ENCODE measurements around the gene MAN1B1.

The MAN1B1 gene

DNA sequence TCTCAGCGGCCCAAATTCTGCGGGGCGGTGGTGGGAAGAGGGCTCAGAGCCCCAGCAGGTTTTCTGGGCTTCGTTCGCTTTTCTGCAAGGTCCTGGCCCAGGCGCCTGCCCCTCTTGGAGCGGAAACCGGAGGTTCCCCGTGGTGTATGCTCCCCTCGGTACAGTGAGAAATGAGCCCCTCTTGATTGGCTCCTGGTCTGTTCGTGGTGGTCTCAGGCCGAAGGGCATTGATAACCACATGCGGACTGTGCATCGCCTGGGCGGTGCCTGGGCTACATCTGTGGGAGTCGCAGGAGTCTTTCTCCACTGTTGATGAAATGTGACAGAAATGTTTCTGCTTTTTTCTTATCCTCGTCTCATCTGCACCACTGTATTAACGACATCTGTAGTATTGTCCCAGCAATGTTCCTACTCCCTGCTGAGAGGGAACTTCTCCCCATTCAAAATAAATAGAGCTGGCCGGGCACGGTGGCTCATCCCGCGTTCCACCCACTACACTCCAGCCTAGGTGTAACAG is 682 bp downstream of the MAN1B1 start:
- DNase-seq (no peak), ATAC-seq (peak; percentile 3)
- no peaks in the 10 kb centered on the region for H3K9me3 Mint-ChIP-seq
- peak overlapping the region; percentile 87 to 88 for H3K4me3 Mint-ChIP-seq
- H3K27me3 Mint-ChIP-seq, result no peaks in the 10 kb centered on the region
- peaks cover 62% of the 10 kb centered on the region for H3K4me1 Mint-ChIP-seq
- peak overlapping the region; percentile 86 to 92 for H3K27ac Mint-ChIP-seq

DNA sequence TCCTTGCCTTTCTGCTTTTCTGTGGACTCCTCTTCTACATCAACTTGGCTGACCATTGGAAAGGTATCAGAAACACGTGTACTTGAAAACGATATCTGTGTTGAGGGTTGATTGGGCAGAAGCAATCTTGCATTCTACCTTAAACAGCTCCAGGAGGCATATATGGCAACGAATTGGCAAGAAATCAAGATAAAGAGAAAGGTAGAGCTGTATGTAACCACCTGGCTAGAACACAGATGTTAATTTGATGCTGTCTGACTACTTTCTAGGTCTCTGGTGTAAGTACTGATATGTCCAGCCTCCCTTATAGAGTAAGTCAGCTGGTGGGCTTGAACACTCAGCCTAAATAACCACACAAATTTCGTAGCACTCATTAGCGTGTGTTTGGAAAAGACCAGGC is 1.3 kb downstream of the MAN1B1 start:
- Mint-ChIP-seq H3K9me3 (no peaks in the 10 kb centered on the region), H3K27me3 (no peaks in the 10 kb centered on the region), H3K27ac (peak overlapping the region; percentile 86 to 92), H3K4me3 (peak overlapping the region; percentile 87 to 88), H3K4me1 (peaks cover 62% of the 10 kb centered on the region)
- DNase-seq (no peak), ATAC-seq (no peak)

DNA sequence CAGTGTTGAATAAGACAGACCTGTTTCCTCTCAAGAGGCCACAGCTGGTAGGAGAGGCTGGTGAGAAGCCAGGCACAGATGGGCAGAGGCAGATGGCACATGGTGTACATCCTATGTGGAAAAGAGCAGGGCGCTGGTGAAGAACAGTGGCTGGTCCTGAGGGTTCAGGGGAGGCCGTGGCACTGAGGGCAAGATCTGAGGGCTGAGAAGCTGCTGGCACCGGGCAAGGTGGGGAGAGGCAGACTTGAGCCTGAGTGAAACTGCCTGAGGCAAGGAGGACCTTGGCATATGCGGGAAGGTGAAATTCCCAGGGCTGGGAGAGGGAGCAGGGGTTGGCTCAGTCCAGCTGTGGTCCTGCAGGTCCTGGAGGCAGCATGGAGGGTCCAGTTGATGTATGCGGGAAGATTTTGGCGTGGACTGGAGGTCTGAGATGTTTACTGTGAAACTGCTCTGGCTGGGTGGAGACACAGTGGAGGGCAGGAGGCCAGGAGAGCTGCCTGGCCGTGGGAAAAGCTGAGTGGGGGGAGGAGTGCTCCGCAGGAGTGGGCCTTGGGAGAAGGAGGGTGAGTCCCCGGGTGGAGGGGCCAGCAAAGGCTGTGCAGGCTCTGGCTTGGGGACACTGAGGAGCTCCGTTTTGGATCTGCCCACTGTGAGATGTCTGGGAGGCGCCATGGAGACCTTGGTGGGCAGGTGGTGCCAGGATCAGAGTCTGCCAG is 2.6 kb downstream of the MAN1B1 start:
- no peaks in the 10 kb centered on the region for H3K27me3 Mint-ChIP-seq
- no peak overlapping the region for H3K4me3 Mint-ChIP-seq
- peak overlapping the region; percentile 31 to 50 for H3K27ac Mint-ChIP-seq
- ATAC-seq (no peak), DNase-seq (no peak)
- no peaks in the 10 kb centered on the region for H3K9me3 Mint-ChIP-seq
- H3K4me1 Mint-ChIP-seq, result peaks cover 56% of the 10 kb centered on the region

DNA sequence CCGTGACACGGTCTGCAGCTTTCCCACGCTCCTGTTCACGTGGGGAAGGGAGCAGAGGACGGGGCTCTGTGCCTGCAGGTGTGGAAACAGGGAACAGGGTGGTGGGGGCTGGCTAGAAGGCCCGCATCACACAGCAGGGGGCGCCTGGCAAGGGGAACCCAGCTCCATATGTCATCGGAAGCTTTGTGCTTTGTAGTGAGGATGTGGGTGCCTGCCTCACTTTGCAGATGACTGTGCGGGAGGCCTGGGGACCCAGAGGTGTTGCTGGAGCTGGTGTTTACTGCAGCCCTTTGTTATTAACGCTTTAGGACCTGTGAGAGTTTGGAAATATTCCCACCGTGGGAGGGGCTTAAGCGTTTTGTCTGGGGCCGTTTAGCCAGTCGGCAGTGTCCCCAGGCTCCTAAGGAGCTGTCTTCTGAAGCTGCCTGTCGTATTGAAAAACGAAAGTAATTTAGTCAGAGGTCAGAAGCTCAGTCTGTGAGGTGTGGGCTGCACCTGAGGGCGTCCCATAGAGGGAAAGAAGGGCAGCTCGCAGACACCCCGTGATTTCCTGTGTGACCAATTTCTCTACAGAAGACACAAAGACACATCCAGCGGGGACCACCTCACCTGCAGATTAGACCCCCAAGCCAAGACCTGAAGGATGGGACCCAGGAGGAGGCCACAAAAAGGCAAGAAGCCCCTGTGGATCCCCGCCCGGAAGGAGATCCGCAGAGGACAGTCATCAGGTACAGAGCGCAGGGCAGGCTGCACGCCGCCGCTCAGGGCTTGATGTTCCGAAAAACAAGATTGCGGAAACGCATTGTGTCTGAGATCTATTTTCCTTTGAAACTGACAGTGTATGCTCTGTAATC is 9.1 kb downstream of the MAN1B1 start:
- Mint-ChIP-seq H3K4me3 (peak overlapping the region; percentile 80 to 86), H3K9me3 (no peaks in the 10 kb centered on the region), H3K27ac (peak overlapping the region; percentile 89 to 96), H3K4me1 (peaks cover 37% of the 10 kb centered on the region), H3K27me3 (no peaks in the 10 kb centered on the region)
- DNase-seq (peak; percentile 82 to 91), ATAC-seq (peak; percentile 99)

DNA sequence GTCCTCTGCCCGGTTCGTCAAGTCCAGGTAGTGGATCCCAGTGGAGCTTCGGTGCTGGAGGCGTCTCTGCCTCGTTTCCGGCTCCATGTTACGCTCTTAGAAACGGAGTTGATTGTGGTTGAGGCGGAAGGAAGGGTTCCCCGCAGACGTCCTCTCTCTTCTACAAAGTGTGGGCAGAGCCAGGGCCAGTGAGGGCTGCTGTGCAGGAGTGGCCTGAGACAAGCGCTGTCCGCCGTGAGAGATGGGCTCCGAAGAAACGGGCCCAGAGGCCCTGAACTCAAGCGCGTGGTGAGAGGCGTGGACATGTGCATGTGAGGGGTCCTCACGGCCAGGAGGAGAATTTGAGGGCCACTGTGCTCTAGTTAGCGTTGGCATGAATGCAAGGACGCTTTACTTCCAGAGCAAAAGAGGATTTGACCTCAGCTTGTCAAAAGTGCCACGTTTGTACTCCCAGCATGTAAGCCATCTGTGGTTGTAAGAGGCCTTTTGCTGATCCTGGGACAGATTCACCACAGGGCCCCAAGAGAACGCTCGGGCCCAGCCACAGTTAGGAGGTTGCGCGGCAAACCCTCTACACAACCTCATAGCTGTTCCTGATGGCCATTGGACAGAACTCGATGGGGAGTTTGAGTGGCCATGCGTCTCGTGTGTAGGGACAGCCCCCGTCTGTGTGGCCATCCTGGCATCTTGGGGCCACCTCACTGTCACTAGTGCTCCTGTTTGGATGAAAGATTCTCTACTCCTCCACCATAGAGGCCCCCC is 10.2 kb downstream of the MAN1B1 start:
- Mint-ChIP-seq H3K27ac (peak overlapping the region in 1 of 2 donors; percentile 38), H3K4me1 (peaks cover 37% of the 10 kb centered on the region)

DNA sequence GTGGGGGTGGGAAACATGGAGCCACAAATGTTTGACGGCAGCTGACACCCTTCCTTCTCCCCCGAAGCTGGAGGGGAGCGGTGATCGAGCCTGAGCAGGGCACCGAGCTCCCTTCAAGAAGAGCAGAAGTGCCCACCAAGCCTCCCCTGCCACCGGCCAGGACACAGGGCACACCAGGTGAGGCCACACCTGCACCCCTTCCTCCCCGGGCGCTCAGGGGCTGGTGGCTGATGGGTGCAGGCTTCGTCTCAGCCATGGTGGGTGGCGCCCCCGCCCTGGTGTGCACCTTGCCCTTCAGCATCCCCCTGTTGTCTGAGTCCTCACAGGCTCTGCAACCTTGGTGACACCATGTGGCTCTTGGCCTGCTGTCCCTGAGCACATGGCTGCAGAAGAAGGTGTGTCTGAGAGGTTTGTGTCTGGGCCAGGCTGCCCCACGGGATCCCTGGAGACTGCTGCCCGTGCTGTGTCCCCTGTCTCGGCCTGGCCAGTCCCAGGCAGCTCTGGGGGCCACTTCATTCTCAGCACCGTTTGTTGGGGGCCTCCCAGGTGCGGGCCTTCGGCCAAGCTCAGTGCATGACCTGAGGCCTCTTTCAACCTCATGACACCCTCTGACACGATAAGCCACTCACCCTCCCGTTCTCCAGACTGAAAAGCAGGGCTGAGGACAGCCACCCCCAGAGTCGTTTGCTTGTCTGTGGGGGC is 11.1 kb downstream of the MAN1B1 start:
- Mint-ChIP-seq H3K27me3 (no peaks in the 10 kb centered on the region), H3K9me3 (no peaks in the 10 kb centered on the region), H3K27ac (no peak overlapping the region), H3K4me3 (no peak overlapping the region), H3K4me1 (peaks cover 31% of the 10 kb centered on the region)
- DNase-seq, result no peak
- no peak for ATAC-seq

More for the DNA sequence above, 10.2 kb downstream of the MAN1B1 start:
- DNase-seq (no peak), ATAC-seq (no peak)
- no peaks in the 10 kb centered on the region for H3K27me3 Mint-ChIP-seq
- H3K9me3 Mint-ChIP-seq, result no peaks in the 10 kb centered on the region
- H3K4me3 Mint-ChIP-seq, result peak overlapping the region; percentile 80 to 86

DNA sequence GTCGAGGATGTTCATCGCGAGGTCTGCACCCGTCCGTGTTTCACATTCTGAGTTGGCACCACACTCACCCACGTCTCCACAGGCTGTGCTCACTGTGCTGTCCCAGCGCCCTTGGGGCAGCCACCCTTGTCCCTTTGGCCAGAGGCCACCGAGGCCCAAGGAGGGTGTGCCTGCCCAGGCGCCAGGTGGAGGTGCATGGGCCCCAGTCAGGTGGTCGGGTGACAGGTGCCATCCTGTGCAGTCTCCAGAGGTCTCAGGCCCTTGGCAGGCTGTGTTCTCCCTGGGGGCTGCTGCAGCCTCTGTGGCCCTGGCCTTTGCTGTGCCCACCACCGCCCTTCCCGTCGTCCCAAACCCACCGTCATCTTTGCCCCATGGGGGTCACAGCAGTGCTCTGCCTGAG is 12.4 kb downstream of the MAN1B1 start:
- Mint-ChIP-seq H3K27me3 (no peaks in the 10 kb centered on the region), H3K9me3 (no peaks in the 10 kb centered on the region), H3K27ac (no peak overlapping the region), H3K4me3 (no peak overlapping the region), H3K4me1 (peaks cover 25% of the 10 kb centered on the region)
- ATAC-seq, result no peak
- DNase-seq, result no peak

DNA sequence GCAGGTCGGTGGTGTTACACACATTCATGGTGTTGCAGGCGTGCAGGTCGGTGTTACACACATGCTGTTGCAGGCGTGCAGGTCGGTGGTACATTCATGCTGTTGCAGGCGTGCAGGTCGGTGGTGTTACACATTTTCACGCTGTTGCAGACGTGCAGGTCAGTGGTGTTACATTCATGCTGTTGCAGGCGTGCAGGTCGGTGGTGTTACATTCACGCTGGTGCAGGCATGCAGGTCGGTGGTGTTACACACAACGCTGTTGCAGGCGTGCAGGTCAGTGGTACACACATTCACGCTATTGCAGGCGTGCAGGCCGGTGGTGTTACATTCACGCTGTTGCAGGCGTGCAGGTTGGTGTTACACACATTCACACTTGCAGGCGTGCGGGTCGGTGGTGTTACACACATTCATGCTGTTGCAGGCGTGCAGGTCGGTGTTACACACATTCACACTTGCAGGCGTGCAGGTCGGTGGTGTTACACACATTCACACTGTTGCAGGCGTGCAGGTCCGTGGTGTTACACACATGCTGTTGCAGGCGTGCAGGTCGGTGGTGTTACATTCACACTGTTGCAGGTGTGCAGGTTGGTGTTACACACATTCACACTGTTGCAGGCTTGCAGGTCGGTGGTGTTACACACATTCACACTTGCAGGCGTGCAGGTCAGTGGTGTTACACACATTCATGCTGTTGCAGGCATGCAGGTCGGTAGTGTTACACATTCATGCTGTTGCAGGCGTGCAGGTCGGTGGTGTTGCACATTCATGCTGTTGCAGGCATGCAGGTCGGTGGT is 16.6 kb downstream of the MAN1B1 start:
- no peak overlapping the region for H3K27ac Mint-ChIP-seq
- DNase-seq (no peak), ATAC-seq (no peak)
- H3K9me3 Mint-ChIP-seq, result no peaks in the 10 kb centered on the region
- no peaks in the 10 kb centered on the region for H3K4me1 Mint-ChIP-seq
- no peak overlapping the region for H3K4me3 Mint-ChIP-seq
- no peaks in the 10 kb centered on the region for H3K27me3 Mint-ChIP-seq

DNA sequence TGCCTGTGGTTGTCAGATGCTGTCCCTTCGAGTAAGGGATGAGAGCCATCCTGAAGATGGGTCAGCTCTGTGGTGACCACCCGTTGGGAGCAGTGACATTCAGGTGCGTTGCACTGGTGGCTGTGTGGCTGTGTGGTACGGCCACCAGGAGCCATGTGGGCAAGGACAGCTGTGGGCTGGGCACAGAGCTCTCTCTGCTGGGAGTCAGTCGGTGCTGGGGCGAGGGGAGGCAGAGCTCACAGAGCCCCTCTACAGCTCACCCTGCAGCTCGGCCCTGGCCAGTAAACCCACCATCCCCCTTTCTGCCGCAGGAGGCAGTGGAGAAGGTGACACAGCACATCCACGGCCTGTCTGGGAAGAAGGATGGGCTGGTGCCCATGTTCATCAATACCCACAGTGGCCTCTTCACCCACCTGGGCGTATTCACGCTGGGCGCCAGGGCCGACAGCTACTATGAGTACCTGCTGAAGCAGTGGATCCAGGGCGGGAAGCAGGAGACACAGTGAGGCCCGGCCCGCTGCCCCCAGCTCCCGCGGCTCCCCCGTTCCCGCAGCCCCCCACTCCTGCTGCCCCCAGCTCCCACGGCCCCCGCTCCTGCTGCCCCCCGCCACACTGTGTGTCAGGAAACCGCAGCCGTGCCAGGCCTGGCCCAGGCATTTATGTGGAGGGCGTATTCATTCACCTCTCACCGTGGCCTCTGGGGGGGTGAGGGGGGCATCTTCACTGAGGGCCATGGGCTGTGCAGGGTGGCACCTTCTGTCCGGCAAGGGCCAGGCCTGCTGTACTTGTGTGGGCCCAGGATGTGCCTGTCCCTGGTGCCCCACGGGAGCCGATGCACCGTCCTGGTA is 19.3 kb downstream of the MAN1B1 start:
- Mint-ChIP-seq H3K27ac (no peak overlapping the region), H3K4me1 (peaks cover 5% of the 10 kb centered on the region), H3K27me3 (no peaks in the 10 kb centered on the region), H3K9me3 (no peaks in the 10 kb centered on the region), H3K4me3 (no peak overlapping the region)
- DNase-seq (no peak), ATAC-seq (no peak)

DNA sequence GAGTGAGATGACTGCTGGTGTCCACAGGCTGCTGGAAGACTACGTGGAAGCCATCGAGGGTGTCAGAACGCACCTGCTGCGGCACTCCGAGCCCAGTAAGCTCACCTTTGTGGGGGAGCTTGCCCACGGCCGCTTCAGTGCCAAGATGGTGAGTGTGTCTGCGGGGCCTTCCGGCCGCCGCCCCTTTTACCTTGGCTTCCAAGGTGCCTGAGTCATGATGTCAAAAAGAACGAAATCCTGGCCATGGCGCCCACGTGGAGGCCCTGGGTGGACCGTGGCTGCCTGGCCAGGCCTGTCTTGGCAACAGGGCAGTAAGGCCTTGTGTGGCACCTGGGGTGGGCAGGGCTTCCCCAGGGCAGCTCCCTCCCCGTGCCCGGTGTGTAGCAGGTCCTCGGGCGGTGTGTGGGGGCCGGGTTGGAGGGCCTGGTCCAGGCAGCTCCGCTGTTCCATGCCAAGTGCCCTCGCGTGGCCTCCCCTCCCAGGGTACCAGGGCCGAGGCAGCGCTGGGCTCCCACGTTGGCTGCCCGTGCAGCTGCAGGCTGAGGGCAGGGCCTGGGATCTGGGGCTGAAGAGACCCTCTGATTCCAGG is 20.0 kb downstream of the MAN1B1 start:
- Mint-ChIP-seq H3K27me3 (no peaks in the 10 kb centered on the region), H3K27ac (no peak overlapping the region), H3K9me3 (no peaks in the 10 kb centered on the region), H3K4me3 (no peak overlapping the region), H3K4me1 (peaks cover 7% of the 10 kb centered on the region)
- DNase-seq (no peak), ATAC-seq (no peak)

DNA sequence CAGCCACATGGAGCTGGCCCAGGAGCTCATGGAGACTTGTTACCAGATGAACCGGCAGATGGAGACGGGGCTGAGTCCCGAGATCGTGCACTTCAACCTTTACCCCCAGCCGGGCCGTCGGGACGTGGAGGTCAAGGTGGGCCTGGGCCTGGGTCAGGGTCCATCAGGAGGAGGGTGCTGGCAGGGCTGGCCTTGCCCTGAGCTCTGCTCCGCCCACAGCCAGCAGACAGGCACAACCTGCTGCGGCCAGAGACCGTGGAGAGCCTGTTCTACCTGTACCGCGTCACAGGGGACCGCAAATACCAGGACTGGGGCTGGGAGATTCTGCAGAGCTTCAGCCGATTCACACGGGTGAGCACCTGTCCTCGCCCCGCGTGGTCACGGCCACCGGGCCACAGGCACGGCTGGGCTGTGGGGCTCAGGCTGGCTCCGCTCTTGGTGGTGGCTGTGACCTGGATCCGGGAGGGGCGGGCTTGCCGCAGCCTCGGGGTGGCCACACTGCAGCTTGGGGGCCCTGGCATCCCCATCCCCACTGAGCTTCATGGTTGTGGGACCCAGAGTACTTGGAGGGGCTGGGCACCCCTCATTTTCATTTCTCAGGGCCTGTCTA is 20.6 kb downstream of the MAN1B1 start:
- no peak overlapping the region for H3K4me3 Mint-ChIP-seq
- ATAC-seq (peak; percentile 7), DNase-seq (no peak)
- H3K27me3 Mint-ChIP-seq, result no peaks in the 10 kb centered on the region
- no peaks in the 10 kb centered on the region for H3K9me3 Mint-ChIP-seq
- H3K4me1 Mint-ChIP-seq, result peaks cover 7% of the 10 kb centered on the region
- no peak overlapping the region for H3K27ac Mint-ChIP-seq

DNA sequence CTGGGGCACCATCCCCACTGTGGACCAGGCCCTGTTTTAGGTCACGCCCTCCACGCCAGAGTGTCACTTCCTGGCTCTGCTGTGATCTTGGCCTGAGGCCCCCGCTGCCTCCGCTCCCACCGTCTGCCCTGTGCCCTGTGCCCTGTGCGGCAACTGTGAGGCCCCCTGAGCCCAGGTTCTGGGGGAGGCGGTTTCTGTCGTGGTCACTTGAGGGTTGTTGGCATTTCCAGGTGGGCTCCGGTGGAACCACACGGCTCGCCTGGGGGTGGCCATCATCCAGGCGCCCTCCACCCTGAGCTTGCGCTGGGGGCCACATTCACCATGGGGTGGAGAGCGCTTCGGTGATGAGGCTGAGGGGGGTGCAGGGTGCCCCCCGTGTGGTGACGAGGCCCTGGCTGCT is 21.2 kb downstream of the MAN1B1 start:
- H3K27ac Mint-ChIP-seq, result no peak overlapping the region
- H3K27me3 Mint-ChIP-seq, result no peaks in the 10 kb centered on the region
- H3K4me3 Mint-ChIP-seq, result no peak overlapping the region
- ATAC-seq (peak; percentile 26), DNase-seq (no peak)
- peaks cover 11% of the 10 kb centered on the region for H3K4me1 Mint-ChIP-seq
- H3K9me3 Mint-ChIP-seq, result no peaks in the 10 kb centered on the region

DNA sequence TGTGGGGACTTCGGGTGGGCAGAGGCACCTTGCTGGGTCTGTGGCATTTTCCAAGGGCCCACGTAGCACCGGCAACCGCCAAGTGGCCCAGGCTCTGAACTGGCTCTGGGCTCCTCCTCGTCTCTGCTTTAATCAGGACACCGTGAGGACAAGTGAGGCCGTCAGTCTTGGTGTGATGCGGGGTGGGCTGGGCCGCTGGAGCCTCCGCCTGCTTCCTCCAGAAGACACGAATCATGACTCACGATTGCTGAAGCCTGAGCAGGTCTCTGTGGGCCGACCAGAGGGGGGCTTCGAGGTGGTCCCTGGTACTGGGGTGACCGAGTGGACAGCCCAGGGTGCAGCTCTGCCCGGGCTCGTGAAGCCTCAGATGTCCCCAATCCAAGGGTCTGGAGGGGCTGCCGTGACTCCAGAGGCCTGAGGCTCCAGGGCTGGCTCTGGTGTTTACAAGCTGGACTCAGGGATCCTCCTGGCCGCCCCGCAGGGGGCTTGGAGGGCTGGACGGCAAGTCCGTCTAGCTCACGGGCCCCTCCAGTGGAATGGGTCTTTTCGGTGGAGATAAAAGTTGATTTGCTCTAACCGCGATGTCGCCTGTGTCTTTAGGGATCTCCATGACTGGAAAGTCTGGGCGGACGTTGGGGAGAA is 21.9 kb downstream of the MAN1B1 start:
- no peak for ATAC-seq
- Mint-ChIP-seq H3K4me3 (no peak overlapping the region), H3K9me3 (no peaks in the 10 kb centered on the region), H3K27ac (peak overlapping the region in 1 of 2 donors; percentile 34), H3K27me3 (no peaks in the 10 kb centered on the region), H3K4me1 (peaks cover 18% of the 10 kb centered on the region)
- DNase-seq, result no peak
